Measurements from ENCODE around the gene TRMT112. TPM values are rescaled to one million over a fixed set of nuclear protein-coding genes. Genes with fewer than 3 reads are reported as not detected.

Gene TRMT112
- 120 and 340 TPM in 2 replicates for total RNA-seq

DNA sequence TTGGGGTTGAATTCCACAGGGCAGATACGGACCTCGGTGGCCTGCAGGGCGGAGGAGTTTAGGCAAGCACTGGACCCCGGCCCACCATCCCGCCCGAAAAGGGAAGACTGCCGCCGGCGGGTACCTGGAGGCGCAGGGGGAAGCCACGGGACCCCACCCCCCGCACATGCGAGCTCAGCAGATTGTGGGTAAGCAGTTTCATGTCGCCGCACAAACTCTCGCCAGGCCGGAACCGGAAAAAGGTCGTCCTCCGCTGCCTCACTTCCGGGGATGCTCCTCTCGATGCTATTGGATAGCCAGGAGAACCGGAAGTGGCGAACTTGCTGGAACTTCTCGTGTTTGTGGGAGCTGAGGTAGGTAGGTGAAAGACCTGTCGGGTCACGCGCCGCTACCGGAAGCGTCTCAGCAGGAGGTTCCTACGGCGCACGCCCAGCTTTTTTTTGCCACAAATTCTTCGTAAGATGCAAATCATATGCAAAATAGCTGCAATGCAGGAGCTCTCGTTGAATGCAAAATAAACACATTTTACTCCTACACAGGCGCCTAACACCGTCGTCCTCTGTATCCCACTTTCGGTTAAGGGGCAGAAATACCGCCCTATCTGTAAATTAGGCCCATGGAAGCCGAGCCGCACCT is at the start of gene TRMT112:
TRMT112 (minus strand) TSS at position 235 of the 636 bp plus-strand sequence; CDS start at position 202, 33 bp downstream.

DNA sequence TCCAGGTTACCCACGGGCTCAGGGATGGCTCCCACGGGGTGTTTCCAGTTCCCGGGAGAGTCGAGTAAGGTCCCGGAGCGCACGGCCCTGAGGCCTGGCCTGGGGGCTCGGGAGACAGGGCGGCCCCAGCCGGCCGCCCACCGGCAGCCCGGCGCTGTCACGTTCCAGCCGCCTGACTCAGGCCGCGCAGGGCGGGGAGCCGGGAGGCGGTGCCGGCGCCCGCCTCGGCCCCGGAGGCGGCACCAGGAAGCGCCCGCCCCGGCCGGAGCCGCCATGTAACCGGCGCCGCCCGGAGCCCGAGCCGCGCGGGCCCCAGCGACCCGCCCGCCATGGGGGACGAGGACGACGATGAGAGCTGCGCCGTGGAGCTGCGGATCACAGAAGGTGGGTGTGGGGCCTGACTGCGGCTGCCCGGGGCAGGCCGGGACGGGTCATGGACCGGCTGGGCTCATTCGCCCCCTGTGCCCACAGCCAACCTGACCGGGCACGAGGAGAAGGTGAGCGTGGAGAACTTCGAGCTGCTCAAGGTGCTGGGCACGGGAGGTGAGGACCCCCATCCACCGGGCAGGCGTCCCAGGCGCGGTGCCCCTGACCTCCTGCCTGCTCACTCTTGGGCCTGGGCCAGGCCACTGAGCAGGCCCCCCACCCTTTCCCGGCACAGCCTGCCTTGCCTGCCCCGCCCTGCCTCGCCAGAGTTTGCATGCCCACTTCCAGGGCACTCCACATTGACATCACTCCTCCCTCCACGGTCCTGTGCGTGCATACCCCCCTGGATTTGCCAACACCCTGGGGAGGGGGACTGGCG is 41.8 kb upstream of the TRMT112 start, which contains the start of gene RPS6KA4:
RPS6KA4 (plus strand) TSS at position 256 of the 805 bp plus-strand sequence; CDS start at position 330, 74 bp downstream.

DNA sequence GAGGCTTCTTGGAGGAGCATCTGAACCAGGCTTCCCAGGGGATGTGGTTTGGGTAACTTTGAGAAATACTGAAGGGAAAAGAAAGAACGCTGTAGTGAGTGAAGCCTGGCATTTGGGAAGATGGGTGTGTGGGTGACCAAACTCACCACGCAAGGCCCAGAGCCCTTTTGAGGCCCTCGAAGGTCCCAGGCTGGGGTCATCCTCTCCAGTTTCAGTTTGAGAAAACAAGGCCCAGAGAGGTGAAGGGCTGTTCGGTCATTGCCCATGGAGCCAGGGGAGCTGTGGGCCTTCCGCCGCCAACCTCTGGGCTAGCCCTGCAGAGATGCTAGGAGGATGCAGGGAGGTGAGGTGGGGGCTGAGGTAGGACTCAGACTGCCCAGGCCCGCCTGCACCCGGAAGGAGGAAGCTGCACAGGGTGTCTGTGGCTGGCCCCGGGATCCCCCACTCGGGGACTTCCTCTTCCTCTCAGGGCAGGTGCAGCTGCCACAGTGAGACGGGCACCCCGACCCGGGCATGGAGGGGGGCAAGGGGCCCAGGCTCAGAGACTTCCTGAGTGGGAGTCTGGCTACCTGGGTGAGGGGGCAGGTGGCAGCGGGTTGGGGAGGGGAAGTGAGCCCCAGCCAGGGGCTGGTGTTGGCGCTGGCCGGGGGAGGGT is 22.5 kb upstream of the TRMT112 start, which contains the start of gene CCDC88B:
CCDC88B (plus strand) TSS at position 451 of the 655 bp plus-strand sequence; CDS start at position 514, 63 bp downstream.

DNA sequence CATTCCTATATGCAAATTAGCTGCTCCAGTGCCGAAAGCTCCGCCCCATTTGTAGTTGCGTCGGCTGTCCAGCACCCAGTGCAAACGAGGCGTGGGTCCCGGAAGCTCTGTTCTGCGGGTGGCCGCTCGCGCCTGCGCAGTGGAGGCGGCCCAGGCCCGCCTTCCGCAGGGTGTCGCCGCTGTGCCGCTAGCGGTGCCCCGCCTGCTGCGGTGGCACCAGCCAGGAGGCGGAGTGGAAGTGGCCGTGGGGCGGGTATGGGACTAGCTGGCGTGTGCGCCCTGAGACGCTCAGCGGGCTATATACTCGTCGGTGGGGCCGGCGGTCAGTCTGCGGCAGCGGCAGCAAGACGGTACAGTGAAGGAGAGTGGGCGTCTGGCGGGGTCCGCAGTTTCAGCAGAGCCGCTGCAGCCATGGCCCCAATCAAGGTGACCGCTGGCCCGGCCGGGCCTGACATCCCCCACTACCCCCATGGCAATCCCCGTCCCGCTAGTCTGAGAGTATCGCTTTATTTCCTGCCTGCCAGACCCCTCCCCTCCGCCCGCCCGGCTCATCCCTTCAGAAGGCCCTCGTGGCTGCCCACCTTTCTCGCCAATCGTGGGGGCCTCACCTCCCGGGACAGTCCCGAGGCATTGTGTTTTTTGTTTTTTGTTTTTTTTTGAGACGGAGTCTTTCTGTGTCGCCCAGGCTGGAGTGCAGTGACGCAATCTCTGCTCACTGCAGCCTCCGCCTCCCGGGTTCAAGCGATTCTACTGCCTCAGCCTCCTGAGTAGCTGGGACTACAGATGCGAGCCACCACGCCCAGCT is 804 bp upstream of the TRMT112 start, which contains the start of gene PRDX5:
PRDX5 (plus strand) TSS at position 161 of the 805 bp plus-strand sequence; CDS start at position 256, 95 bp downstream.

DNA sequence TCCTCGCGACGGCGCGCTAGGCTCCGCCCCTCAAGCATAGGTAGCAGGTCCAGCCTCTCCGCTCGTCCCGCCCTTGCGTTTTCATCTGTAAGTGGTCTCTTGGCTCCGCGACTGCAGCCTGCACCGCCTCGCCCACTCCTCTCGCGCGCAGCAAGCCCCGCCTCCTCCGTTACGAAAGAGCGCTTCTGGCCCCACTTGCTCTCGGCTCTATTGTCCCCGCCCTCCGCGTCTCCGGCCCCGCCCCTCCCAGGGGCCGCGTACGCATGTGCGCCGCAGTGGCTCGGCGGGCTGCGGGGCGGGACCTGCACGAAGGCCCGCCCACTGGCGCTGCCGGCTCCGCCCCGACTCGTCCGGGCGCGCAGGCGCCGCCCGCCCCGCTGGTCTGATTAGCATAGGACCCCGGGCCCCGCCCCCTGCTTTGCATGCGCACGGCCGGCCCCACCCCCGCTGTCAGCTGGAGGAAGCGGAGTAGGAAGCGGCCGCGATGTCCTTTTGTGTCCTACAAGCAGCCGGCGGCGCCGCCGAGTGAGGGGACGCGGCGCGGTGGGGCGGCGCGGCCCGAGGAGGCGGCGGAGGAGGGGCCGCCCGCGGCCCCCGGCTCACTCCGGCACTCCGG is 12.2 kb downstream of the TRMT112 start, which contains the start of gene ESRRA:
ESRRA (plus strand) TSS at position 450 of the 616 bp plus-strand sequence. CDS start 1,656 bp downstream, outside the sequence.

DNA sequence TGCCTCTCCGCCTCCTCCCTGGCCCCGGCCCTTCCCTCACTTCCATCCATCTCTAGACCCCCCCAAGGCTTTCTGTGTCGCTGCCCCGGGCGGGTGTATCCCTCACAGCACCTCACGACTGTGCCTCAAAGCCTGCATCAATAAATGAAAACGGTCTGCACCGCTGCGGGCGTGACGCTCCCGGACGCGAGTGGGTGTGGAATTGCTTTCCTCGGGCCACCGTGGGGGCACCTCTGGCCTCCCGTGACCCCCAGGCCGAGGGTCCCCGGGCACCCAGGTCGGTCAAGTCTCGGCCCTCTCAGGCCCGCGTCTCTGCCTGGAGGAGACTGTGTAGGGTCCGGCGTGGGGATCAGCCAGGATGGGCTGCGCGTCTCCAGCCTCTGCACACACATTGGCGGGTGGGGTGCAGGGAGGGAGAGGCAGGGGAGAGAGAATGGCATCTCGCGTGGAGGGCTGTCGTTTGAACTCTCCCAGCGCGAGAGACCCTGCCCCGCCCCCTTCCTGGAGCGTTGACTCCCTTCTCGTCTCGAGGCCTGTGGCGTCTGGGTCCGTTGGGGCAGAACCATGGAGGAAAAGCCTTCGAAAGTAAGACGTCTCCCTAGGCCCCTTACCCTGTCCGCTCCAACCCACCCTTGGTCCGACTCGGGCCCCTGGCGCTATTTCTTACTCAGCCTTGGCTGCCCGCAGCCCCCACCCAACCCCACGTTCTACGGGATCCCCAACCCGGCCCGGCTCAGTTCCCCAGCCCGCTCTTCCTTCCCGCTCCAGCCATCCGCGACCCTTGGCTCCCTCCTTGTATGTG is 17.3 kb downstream of the TRMT112 start, which contains the start of gene CATSPERZ:
CATSPERZ (plus strand) TSS at position 512 of the 802 bp plus-strand sequence; CDS start at position 565, 53 bp downstream.

DNA sequence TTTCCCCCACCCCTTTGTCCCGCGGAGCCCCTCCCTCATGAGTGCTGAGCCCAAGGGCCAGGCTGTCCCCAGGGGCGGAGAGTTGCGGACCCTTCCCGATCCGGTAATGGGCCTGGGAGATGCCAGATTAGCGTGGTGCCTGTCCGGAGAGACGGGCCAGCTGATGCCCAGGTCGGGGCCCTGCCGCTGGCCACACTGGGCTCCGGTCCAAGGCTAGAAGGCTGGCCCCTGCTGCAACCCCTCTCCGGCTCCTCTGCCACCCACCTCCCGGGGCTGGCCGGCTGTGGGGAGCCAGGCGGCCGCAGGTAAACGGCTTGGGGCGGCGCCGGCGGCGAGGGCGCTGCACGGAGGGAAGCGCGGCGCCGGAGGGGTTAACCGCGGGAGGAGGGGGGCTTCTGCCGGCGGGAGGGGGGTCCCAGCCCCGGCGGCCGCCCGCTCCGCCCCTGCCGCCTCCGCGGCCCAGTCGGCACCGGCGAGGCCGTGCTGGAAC is 26.1 kb downstream of the TRMT112 start, which contains the start of gene KCNK4:
KCNK4 (plus strand) TSS at position 41 of the 490 bp plus-strand sequence. CDS start 1,717 bp downstream, outside the sequence.

DNA sequence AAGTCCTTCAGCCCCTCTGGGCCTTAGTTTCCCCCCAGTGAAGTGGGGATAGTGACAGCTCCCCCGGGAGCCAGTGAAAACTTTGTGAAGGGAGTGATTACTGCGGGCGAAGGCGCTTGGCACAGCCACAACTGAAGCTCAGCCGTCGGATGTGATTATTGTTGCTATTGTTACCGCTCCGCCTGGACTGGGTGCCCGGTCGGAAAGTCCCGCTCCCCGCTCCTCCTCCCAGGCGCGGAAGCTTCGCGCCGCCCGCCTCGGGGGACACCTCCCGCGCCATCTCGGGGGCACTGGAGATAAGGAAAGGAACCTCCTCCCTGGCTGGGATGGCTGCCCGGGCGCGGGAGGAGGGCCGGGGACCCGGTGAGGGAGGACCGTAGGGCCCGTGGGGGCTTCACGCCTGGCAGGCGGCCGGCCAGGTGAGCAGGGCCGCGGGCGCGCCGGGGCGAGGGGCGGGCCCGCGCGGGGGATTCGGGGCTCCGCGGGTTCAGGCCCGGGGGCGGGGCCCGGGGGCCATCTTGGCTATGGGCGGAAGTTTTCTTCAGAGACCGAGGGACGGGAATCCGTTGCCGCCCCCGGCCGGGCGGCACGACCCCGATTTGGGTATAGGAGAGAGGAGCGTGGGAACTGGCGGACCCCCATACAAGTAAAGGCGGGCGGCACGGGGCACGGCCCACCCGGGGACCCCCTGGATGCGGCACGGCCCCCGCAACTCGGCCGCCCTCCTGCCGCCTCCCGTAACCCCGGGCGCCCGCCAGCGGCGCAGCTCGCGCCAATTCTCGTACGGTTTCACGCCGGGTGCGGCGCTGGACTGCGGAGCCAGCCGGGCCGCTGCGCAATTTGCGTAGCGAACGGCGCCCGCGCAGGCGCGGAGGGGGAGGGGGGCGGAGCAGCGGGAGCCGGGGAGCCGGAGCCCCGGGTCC is 32.1 kb downstream of the TRMT112 start, which contains the start of gene GPR137:
GPR137 (plus strand) TSS at position 887 of the 923 bp plus-strand sequence. CDS start 677 bp downstream, outside the sequence.

DNA sequence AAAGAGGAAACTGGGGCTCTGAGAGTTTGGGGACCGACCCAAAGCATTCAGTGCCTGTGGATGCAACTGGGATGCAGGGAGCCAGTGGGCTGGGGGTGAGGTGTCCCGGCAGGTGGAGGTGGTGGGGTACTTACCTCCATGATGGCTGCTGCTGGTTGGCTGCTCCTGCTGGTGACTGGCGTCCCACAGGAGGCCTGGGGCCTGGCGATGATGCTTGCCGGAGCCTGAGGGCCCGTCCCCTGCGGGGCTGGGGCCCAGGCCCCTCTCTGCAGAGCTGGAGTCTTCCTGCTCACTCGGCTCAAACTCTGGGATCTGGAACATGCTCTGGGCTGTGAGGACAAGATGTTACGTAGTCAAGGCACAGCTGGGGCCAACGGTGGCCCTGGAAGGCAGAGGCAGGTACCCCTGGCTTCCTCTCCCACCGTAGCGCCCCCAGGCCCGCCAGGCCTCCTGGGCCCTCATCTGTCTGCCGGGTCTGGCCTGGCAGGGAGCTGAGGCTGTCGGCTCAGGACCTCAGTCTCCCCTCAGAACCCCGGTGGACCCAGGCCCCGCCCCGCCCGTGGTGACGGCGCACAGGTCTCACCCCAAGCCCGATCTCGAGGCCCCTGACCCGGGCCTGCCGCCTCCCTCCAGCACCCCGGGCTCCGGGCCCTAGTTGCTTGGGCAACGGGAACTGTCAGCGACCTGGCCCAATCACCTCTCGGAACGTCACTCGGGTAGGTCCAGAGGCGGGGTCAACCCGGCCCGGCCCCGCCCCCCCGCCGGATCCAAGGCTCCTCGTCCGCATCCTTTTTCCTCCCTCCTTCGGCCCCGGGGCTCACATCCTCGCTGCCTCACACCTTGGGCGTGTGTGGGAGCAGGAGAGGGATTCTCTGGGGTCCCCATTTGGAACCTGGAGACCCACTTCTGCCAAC is 33.1 kb downstream of the TRMT112 start, which contains the start of gene BAD:
BAD (minus strand) TSS at position 618 of the 914 bp plus-strand sequence; CDS start at position 321, 297 bp downstream.

Other genes with a start within 250 kb of the TRMT112 start
- 19.4 and 26.3 TPM in 2 replicates for gene MACROD1, start 151.4 kb downstream of the TRMT112 start, total RNA-seq
- gene STIP1, start 131.4 kb downstream of the TRMT112 start, total RNA-seq = 101 and 162 TPM in 2 replicates
- 0.34 and 0.71 TPM in 2 replicates for gene FERMT3, start 110.8 kb downstream of the TRMT112 start, total RNA-seq
- 12.4 and 13.7 TPM in 2 replicates for gene TRPT1, start 91.4 kb downstream of the TRMT112 start, total RNA-seq
- 39.4 and 69.4 TPM in 2 replicates for gene NUDT22, start 91.3 kb downstream of the TRMT112 start, total RNA-seq
- gene DNAJC4, start 87.0 kb downstream of the TRMT112 start, total RNA-seq = 10.3 and 16.2 TPM in 2 replicates
- 11.3 and 22.2 TPM in 2 replicates for gene VEGFB, start 83.0 kb downstream of the TRMT112 start, total RNA-seq
- gene FKBP2, start 76.5 kb downstream of the TRMT112 start, total RNA-seq = 47.3 and 103 TPM in 2 replicates
- 145 and 308 TPM in 2 replicates for gene PPP1R14B, start 70.6 kb downstream of the TRMT112 start, total RNA-seq
- 26.7 and 46.3 TPM in 2 replicates for gene PLCB3, start 66.0 kb downstream of the TRMT112 start, total RNA-seq
- gene BAD, start 32.9 kb downstream of the TRMT112 start, total RNA-seq = 35.6 and 76.6 TPM in 2 replicates
- gene GPR137, start 31.7 kb downstream of the TRMT112 start, total RNA-seq = 4.4 and 11.0 TPM in 2 replicates
- not detected in 2 replicates for gene KCNK4, start 26.3 kb downstream of the TRMT112 start, total RNA-seq
- 0.14 and 0.34 TPM in 2 replicates for gene CATSPERZ, start 17.2 kb downstream of the TRMT112 start, total RNA-seq
- gene ESRRA, start 12.0 kb downstream of the TRMT112 start, total RNA-seq = 85.4 and 102 TPM in 2 replicates
- gene PRDX5, start 562 bp upstream of the TRMT112 start, total RNA-seq = 188 and 482 TPM in 2 replicates
- 2.1 and 2.7 TPM in 2 replicates for gene CCDC88B, start 22.6 kb upstream of the TRMT112 start, total RNA-seq
- gene RPS6KA4, start 41.6 kb upstream of the TRMT112 start, total RNA-seq = 44.1 and 54.2 TPM in 2 replicates
- gene SLC22A11, start 238.4 kb upstream of the TRMT112 start, total RNA-seq = under 0.01 TPM in 1 of 2 replicates, not detected in the other

Measured in nasal cavity respiratory epithelium epithelial cell of viscerocranial mucosa (primary cell).